Fibroblast of lung (primary cell): Measurements from ENCODE around the gene NOP56. TPM values are rescaled to one million over a fixed set of nuclear protein-coding genes. Genes with fewer than 3 reads are reported as not detected.
"Not testable (repeated sequence)": the region's sequence is repeated elsewhere in the genome, so short reads cannot be mapped to it uniquely, and the experiment has no call there.

Experiments used
- DNase-seq, 2 donors: peaks; one replicate each; pipeline versions ENCODE4 v3.0.0 to v3.0.0-alpha.2; 2010; ENCODE audit warnings: low read depth in 2 of 2
- H2AFZ ChIP-seq: 2 replicates; pipeline ENCODE4 v1.5.1; 2012; ENCODE audit warnings: low read length, control low read depth, inconsistent platforms
- H3K27ac ChIP-seq: 2 replicates; pipeline ENCODE4 v1.5.1; 2011; ENCODE audit warnings: low read length, control low read depth; ENCODE audit not compliant: insufficient read depth
- H3K27me3 ChIP-seq: 2 replicates; pipeline ENCODE4 v1.5.1; 2011; ENCODE audit warnings: mild to moderate bottlenecking, low read length; ENCODE audit not compliant: control insufficient read depth, insufficient read depth
- H3K36me3 ChIP-seq: 2 replicates; pipeline ENCODE4 v1.5.1; 2011; ENCODE audit warnings: low read length; ENCODE audit not compliant: control insufficient read depth, insufficient read depth
- H3K4me1 ChIP-seq: 2 replicates; pipeline ENCODE4 v1.5.1; 2011; ENCODE audit warnings: low read length; ENCODE audit not compliant: control insufficient read depth, insufficient read depth; ENCODE audit errors: extremely low read depth
- H3K4me2 ChIP-seq: 2 replicates; pipeline ENCODE4 v1.5.1; 2011; ENCODE audit warnings: low read length, control low read depth; ENCODE audit not compliant: insufficient read depth; ENCODE audit errors: extremely low read depth
- H3K4me3 ChIP-seq, 4 experiments: fragments of 200-600 bp in 1 of 4; sonication (generic) in 1 of 4; replicated peaks in 1 of 4; 2 replicates each; pipeline ENCODE4 v1.5.1; 2011 to 2016; ENCODE audit warnings: low read length in 4 of 4, low read depth in 3 of 4, mild to moderate bottlenecking in 3 of 4, control low read depth in 2 of 4, inconsistent platforms in 1 of 4, mixed read lengths in 1 of 4; ENCODE audit not compliant: insufficient read depth in 1 of 4; ENCODE audit errors: control extremely low read depth in 1 of 4
- H3K79me2 ChIP-seq: 2 replicates; pipeline ENCODE4 v1.5.1; 2012; ENCODE audit warnings: mild to moderate bottlenecking, low read length, inconsistent platforms; ENCODE audit not compliant: control insufficient read depth, insufficient read depth
- H3K9ac ChIP-seq: 2 replicates; pipeline ENCODE4 v1.5.1; 2011; ENCODE audit warnings: mild to moderate bottlenecking, low read length, control low read depth; ENCODE audit not compliant: insufficient read depth
- H3K9me3 ChIP-seq: 2 replicates; pipeline ENCODE4 v1.5.1; 2012; ENCODE audit warnings: low read depth, low read length; ENCODE audit not compliant: control insufficient read depth, insufficient read depth
- H4K20me1 ChIP-seq: 2 replicates; pipeline ENCODE4 v1.5.1; 2011; ENCODE audit warnings: low read length; ENCODE audit not compliant: control insufficient read depth, insufficient read depth; ENCODE audit errors: extremely low read depth
- EZH2 ChIP-seq: IDR thresholded peaks from 2 replicates; pipeline ENCODE4 v1.5.1; 2012; ENCODE audit warnings: low read length, control low read depth, mild to moderate bottlenecking; ENCODE audit errors: missing control alignments
- polyA plus RNA-seq, 2 donors: library from polyadenylated mRNA; depleted of rRNA in 1 of 2; stranded (reverse) in 1 of 2; unstranded in 1 of 2; fragments of >200 nt; gene quantifications; 2 replicates each; pipeline ENCODE4 v1.2.1, GENCODE V29; 2011 to 2012; ENCODE audit warnings: missing spikeins in 1 of 2
- total RNA-seq: library from RNA; depleted of rRNA; stranded (reverse); fragments of >200 nt; gene quantifications from 2 replicates; pipeline ENCODE4 v1.2.1, GENCODE V29; 2014
- TF ChIP-seq, protein P1 (sequence below), 2 donors: IDR thresholded peaks in 1 of 2; conservative IDR thresholded peaks in 1 of 2; 1 replicate in 1 of 2; 2 replicates in 1 of 2; pipeline ENCODE4 v1.5.1; 2011 to 2012; ENCODE audit warnings: low read length in 2 of 2, control low read depth in 1 of 2, inconsistent platforms in 1 of 2, low read depth in 1 of 2, mild to moderate bottlenecking in 1 of 2

Gene NOP56
- total and polyA plus RNA-seq, 2 donors (not counting 1 experiment from before 2014, with no cell fraction given): 108 to 117 TPM

DNA sequence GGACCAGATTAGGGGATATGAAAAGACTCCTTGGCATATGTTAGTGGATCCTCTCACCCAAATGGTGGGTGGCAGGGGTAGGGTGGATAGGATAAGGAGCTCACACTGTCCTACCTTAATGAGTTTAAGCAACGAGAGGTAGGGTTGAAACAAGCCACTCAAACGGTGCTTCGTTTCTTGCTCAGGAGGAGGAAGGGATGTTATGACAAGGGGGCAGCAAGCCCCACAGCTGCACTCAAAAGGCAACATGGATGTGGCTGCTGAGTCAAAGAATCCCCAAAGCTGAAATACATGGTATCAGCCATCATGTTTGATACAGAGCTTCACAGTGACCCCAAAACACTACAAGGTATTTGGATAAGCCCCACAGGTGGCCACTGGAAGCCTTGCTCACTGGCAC is 20.0 kb downstream of the NOP56 start:
- no peaks in the 10 kb centered on the region for H3K36me3 ChIP-seq
- H3K79me2 ChIP-seq: no peaks in the 10 kb centered on the region
- no peak overlapping the region for H3K4me2 ChIP-seq
- no peaks in the 10 kb centered on the region for H3K9me3 ChIP-seq
- H3K9ac ChIP-seq: no peak overlapping the region
- H3K27ac ChIP-seq: no peak overlapping the region
- no peak for DNase-seq
- TF ChIP-seq, protein P1, sequence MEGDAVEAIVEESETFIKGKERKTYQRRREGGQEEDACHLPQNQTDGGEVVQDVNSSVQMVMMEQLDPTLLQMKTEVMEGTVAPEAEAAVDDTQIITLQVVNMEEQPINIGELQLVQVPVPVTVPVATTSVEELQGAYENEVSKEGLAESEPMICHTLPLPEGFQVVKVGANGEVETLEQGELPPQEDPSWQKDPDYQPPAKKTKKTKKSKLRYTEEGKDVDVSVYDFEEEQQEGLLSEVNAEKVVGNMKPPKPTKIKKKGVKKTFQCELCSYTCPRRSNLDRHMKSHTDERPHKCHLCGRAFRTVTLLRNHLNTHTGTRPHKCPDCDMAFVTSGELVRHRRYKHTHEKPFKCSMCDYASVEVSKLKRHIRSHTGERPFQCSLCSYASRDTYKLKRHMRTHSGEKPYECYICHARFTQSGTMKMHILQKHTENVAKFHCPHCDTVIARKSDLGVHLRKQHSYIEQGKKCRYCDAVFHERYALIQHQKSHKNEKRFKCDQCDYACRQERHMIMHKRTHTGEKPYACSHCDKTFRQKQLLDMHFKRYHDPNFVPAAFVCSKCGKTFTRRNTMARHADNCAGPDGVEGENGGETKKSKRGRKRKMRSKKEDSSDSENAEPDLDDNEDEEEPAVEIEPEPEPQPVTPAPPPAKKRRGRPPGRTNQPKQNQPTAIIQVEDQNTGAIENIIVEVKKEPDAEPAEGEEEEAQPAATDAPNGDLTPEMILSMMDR (conservative IDR thresholded peaks at IDR 0.05 in 1 of 2, IDR thresholded peaks at IDR 0.05 in 1 of 2; ENCODE audit: low read depth in 1 of 2, low read length in 2 of 2): no peak
- H3K4me1 ChIP-seq: no peaks in the 10 kb centered on the region
- H2AFZ ChIP-seq: no peak overlapping the region
- no peaks in the 10 kb centered on the region for H4K20me1 ChIP-seq
- no peak overlapping the region for H3K4me3 ChIP-seq
- no peaks in the 10 kb centered on the region for H3K27me3 ChIP-seq

DNA sequence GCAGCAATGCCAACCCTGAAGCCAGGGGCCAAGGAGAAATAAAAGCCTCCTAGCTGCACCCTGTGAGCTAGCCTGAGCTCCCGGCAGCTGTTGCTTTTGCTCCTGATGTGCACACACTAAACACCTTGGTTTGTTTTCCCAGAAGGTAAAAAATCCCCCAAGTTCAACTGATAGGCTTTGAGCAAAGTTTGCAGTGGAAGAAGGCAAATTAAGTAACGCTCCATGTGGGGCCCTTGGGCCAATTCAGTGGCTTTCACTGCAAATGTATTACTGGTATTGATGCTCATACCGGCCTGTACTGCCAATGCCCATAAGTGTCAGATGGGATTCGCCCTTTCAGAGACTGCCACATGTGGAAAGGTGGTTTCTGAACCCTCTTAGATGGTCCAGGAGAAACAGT is 21.0 kb downstream of the NOP56 start:
- H4K20me1 ChIP-seq: no peaks in the 10 kb centered on the region
- H3K4me1 ChIP-seq: no peaks in the 10 kb centered on the region
- no peak for TF ChIP-seq EZH2
- TF ChIP-seq, protein P1 (conservative IDR thresholded peaks at IDR 0.05 in 1 of 2, IDR thresholded peaks at IDR 0.05 in 1 of 2; ENCODE audit: low read depth in 1 of 2, low read length in 2 of 2): no peak
- H2AFZ ChIP-seq: no peak overlapping the region
- no peaks in the 10 kb centered on the region for H3K79me2 ChIP-seq
- DNase-seq: no peak
- no peaks in the 10 kb centered on the region for H3K36me3 ChIP-seq
- H3K27ac ChIP-seq: no peak overlapping the region
- H3K4me3 ChIP-seq: no peak overlapping the region
- H3K27me3 ChIP-seq: no peaks in the 10 kb centered on the region
- no peaks in the 10 kb centered on the region for H3K9me3 ChIP-seq
- H3K9ac ChIP-seq: no peak overlapping the region
- H3K4me2 ChIP-seq: no peak overlapping the region

DNA sequence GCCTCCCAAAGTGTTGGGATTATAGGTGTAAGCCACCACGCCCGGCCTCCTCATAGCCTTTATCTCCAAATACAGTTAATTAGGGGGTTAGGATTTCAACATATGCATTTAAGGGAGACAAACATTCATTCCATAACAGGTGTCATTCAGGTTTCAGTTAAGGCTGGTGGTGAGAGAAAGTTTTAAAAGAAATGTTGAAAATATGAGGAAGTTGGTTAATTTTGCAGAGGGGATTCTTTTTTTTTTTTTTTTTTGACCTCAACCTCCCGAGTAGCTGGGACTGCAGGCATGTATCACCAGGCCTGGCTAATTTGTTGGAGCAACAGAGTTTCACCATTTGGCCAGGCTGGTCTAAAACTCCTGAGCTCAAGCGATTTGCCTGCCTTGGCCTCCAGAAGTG is 27.6 kb downstream of the NOP56 start:
- Histone ChIP-seq H3K4me2 (no peak overlapping the region), H3K4me1 (no peaks in the 10 kb centered on the region), H3K27ac (no peak overlapping the region), H4K20me1 (no peaks in the 10 kb centered on the region), H3K27me3 (peaks cover 3% of the 10 kb centered on the region), H3K4me3 (no peak overlapping the region), H3K79me2 (no peaks in the 10 kb centered on the region), H3K9ac (no peak overlapping the region), H3K9me3 (no peaks in the 10 kb centered on the region), H2AFZ (no peak overlapping the region), H3K36me3 (no peaks in the 10 kb centered on the region)
- no peak for DNase-seq
- TF ChIP-seq, protein P1 (conservative IDR thresholded peaks at IDR 0.05 in 1 of 2, IDR thresholded peaks at IDR 0.05 in 1 of 2; ENCODE audit: low read depth in 1 of 2, low read length in 2 of 2): no peak
- TF ChIP-seq EZH2: no peak

DNA sequence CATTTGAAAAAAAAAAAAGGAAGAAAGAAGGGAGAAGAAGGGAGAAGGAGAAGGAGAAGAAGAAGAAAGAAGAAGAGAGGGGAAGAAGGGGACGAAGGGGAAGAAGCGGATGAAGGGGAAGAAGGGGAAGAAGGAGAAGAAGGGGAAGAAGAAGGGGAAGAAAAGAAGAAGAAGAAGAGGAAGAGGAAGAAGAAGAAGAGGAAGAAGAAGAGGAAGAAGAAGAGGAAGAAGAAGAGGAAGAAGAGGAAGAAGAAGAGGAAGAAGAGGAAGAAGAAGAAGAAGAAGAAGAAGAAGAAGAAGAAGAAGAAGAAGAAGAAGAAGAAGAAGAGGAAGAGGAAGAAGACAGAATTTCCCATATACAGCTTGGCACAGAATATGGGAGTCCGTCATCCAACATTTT is 29.6 kb downstream of the NOP56 start:
- H3K4me3 ChIP-seq, H3K9ac ChIP-seq, H3K27me3 ChIP-seq: not testable (repeated sequence)

DNA sequence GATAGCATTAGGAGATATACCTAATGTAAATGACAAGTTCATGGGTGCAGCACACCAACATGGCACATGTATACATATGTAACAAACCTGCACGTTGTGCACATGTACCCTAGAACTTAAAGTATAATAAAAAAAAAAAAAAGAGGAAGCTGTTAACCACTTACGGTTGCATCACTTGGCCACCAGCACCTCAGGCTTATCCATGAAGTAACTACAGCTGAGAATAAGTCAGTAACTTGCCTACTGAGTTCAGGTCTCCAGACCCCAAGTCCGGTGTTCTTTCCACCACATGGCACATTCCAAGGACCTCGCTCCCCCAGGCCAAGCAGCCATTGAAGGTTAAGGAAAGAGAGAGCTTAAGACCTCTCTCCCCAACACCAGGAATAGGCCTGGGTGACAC is 32.4 kb downstream of the NOP56 start:
- H4K20me1 ChIP-seq, H3K4me2 ChIP-seq, H3K4me3 ChIP-seq, DNase-seq, H3K27me3 ChIP-seq, H3K27ac ChIP-seq, H3K9ac ChIP-seq, H3K9me3 ChIP-seq, H3K4me1 ChIP-seq, H3K36me3 ChIP-seq, H3K79me2 ChIP-seq, H2AFZ ChIP-seq: not testable (repeated sequence)

More for the DNA sequence above, 29.6 kb downstream of the NOP56 start:
- not testable (repeated sequence) for H3K4me2 ChIP-seq, H3K4me1 ChIP-seq, H3K27ac ChIP-seq, H3K79me2 ChIP-seq, H2AFZ ChIP-seq, H3K9me3 ChIP-seq, H4K20me1 ChIP-seq, DNase-seq, H3K36me3 ChIP-seq
